ENCODE measurements around the gene CPSF4L. TPM values are rescaled to one million over a fixed set of nuclear protein-coding genes. Genes with fewer than 3 reads are reported as not detected.

CPSF4L gene
- total and polyA plus RNA-seq, 2 of the 13 experiments (the other 11 are each of a cell fraction or from before 2014, with no cell fraction given) = 0.73 to 1.6 TPM

DNA sequence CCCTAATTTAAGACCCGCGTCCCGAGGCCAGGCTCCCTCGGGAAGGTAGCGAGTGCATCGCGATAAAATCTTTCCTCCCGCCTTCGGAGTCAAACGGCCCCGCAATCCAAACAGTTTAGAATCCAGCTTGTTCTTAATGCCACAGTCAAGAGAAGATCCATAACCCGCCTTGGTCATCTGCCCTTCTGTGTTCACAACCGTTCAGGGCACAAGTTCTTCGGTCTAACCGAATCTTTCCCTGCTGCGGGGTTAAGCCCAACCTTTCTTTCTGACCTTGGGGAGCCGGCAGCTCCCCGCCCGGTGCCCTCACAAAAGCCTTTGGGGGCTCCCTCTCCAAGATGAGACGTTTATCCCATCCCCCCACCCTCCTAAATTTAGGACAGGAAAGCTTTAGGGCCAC is 30.3 kb downstream of the CPSF4L start (continued):
- TF ChIP-seq, protein P1, sequence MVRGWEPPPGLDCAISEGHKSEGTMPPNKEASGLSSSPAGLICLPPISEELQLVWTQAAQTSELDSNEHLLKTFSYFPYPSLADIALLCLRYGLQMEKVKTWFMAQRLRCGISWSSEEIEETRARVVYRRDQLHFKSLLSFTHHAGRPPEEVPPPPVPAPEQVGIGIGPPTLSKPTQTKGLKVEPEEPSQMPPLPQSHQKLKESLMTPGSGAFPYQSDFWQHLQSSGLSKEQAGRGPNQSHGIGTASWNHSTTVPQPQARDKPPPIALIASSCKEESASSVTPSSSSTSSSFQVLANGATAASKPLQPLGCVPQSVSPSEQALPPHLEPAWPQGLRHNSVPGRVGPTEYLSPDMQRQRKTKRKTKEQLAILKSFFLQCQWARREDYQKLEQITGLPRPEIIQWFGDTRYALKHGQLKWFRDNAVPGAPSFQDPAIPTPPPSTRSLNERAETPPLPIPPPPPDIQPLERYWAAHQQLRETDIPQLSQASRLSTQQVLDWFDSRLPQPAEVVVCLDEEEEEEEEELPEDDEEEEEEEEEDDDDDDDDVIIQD (CRISPR knock-in tag; IDR thresholded peaks at IDR 0.05; ENCODE audit: low read depth) = no peak
- TF ChIP-seq ZFAT (CRISPR knock-in tag; conservative IDR thresholded peaks at IDR 0.05) (no peak), SRSF1 (optimal IDR thresholded peaks at IDR 0.05; ENCODE audit: low read depth, low read length) (no peak), NFIB (CRISPR knock-in tag; IDR thresholded peaks at IDR 0.05; ENCODE audit: borderline replicate concordance) (no peak), ZNF317 (CRISPR knock-in tag; IDR thresholded peaks at IDR 0.05) (no peak), SMARCE1 (IDR thresholded peaks at IDR 0.05; ENCODE audit: borderline replicate concordance) (no peak), POLR2AphosphoS5 (IDR thresholded peaks at IDR 0.05; ENCODE audit: low read depth, low read length) (no peak), ZNF543 (CRISPR knock-in tag; IDR thresholded peaks at IDR 0.05) (no peak), ZBTB3 (CRISPR knock-in tag; IDR thresholded peaks at IDR 0.05; ENCODE audit: borderline replicate concordance, low read depth) (0 out of 2 replicates have a peak, but pooled peaks have one; percentile 11), ZNF180 (CRISPR knock-in tag; IDR thresholded peaks at IDR 0.05; ENCODE audit: borderline replicate concordance, low read depth) (no peak), CBX1 (IDR thresholded peaks at IDR 0.05; ENCODE audit: low read depth) (no peak), ZNF230 (CRISPR knock-in tag; IDR thresholded peaks at IDR 0.05) (no peak), ZNF569 (CRISPR knock-in tag; IDR thresholded peaks at IDR 0.05; ENCODE audit: borderline replicate concordance) (no peak), MEIS2 (CRISPR knock-in tag; IDR thresholded peaks at IDR 0.05) (no peak), PCBP1 (IDR thresholded peaks at IDR 0.05; ENCODE audit: borderline replicate concordance, low read depth, low read length) (no peak), ATRX (CRISPR knock-in tag; IDR thresholded peaks at IDR 0.05; ENCODE audit: borderline replicate concordance) (no peak), ZNF343 (CRISPR knock-in tag; IDR thresholded peaks at IDR 0.05) (peak; percentile 12; the same call in 1 of the 2 replicates)
- TF ChIP-seq, protein P2, sequence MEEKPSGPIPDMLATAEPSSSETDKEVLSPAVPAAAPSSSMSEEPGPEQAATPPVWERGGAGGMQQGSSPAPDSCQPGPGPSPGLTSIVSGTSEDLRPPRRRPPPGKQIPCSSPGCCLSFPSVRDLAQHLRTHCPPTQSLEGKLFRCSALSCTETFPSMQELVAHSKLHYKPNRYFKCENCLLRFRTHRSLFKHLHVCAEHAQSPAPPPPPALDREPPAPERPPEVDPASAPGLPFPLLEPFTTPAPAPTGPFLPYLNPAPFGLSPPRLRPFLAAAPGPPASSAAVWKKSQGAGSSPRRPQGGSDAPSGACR (CRISPR knock-in tag; IDR thresholded peaks at IDR 0.05) = 0 out of 2 replicates have a peak, but pooled peaks have one; percentile 1
- TF ChIP-seq, protein P3, sequence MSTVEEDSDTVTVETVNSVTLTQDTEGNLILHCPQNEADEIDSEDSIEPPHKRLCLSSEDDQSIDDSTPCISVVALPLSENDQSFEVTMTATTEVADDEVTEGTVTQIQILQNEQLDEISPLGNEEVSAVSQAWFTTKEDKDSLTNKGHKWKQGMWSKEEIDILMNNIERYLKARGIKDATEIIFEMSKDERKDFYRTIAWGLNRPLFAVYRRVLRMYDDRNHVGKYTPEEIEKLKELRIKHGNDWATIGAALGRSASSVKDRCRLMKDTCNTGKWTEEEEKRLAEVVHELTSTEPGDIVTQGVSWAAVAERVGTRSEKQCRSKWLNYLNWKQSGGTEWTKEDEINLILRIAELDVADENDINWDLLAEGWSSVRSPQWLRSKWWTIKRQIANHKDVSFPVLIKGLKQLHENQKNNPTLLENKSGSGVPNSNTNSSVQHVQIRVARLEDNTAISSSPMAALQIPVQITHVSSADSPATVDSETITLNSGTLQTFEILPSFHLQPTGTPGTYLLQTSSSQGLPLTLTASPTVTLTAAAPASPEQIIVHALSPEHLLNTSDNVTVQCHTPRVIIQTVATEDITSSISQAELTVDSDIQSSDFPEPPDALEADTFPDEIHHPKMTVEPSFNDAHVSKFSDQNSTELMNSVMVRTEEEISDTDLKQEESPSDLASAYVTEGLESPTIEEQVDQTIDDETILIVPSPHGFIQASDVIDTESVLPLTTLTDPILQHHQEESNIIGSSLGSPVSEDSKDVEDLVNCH (CRISPR knock-in tag; IDR thresholded peaks at IDR 0.05) = no peak
- TF ChIP-seq, protein P4, sequence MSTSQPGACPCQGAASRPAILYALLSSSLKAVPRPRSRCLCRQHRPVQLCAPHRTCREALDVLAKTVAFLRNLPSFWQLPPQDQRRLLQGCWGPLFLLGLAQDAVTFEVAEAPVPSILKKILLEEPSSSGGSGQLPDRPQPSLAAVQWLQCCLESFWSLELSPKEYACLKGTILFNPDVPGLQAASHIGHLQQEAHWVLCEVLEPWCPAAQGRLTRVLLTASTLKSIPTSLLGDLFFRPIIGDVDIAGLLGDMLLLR (CRISPR knock-in tag; IDR thresholded peaks at IDR 0.05) = no peak
- TF ChIP-seq, protein P5, sequence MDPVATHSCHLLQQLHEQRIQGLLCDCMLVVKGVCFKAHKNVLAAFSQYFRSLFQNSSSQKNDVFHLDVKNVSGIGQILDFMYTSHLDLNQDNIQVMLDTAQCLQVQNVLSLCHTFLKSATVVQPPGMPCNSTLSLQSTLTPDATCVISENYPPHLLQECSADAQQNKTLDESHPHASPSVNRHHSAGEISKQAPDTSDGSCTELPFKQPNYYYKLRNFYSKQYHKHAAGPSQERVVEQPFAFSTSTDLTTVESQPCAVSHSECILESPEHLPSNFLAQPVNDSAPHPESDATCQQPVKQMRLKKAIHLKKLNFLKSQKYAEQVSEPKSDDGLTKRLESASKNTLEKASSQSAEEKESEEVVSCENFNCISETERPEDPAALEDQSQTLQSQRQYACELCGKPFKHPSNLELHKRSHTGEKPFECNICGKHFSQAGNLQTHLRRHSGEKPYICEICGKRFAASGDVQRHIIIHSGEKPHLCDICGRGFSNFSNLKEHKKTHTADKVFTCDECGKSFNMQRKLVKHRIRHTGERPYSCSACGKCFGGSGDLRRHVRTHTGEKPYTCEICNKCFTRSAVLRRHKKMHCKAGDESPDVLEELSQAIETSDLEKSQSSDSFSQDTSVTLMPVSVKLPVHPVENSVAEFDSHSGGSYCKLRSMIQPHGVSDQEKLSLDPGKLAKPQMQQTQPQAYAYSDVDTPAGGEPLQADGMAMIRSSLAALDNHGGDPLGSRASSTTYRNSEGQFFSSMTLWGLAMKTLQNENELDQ (CRISPR knock-in tag; IDR thresholded peaks at IDR 0.05; ENCODE audit: borderline replicate concordance) = no peak
- TF ChIP-seq, protein P6, sequence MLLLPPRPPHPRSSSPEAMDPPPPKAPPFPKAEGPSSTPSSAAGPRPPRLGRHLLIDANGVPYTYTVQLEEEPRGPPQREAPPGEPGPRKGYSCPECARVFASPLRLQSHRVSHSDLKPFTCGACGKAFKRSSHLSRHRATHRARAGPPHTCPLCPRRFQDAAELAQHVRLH (CRISPR knock-in tag; IDR thresholded peaks at IDR 0.05; ENCODE audit: borderline replicate concordance, low read depth) = no peak

All from HepG2 (cell line).